Endothelial cell (in vitro differentiated cells): ENCODE measurements around the gene CCDC32. TPM values are rescaled to one million over a fixed set of nuclear protein-coding genes. Genes with fewer than 3 reads are reported as not detected.

Source experiments
- DNase-seq: peaks from one replicate; pipeline ENCODE4 v3.0.0; 2021; ENCODE audit warnings: low spot score
- H3K27ac Mint-ChIP-seq: one replicate; pipeline ENCODE4 v1.8.0; 2021; ENCODE audit warnings: mixed read lengths, inconsistent platforms; ENCODE audit not compliant: unreplicated experiment
- H3K27me3 Mint-ChIP-seq: one replicate; pipeline ENCODE4 v1.8.0; 2021; ENCODE audit warnings: mild to moderate bottlenecking, moderate library complexity, mixed read lengths, inconsistent platforms; ENCODE audit not compliant: unreplicated experiment
- H3K36me3 Mint-ChIP-seq: one replicate; pipeline ENCODE4 v1.8.0; 2021; ENCODE audit warnings: mild to moderate bottlenecking, low read depth, mixed read lengths, inconsistent platforms; ENCODE audit not compliant: unreplicated experiment
- H3K4me1 Mint-ChIP-seq: one replicate; pipeline ENCODE4 v1.8.0; 2021; ENCODE audit warnings: mild to moderate bottlenecking, mixed read lengths, inconsistent platforms; ENCODE audit not compliant: unreplicated experiment
- H3K4me3 Mint-ChIP-seq: one replicate; pipeline ENCODE4 v1.8.0; 2021; ENCODE audit warnings: mild to moderate bottlenecking, mixed read lengths, inconsistent platforms; ENCODE audit not compliant: unreplicated experiment
- H3K9me3 Mint-ChIP-seq: one replicate; pipeline ENCODE4 v1.8.0; 2021; ENCODE audit warnings: mixed read lengths, inconsistent platforms; ENCODE audit not compliant: unreplicated experiment
- total RNA-seq: library from RNA; stranded (reverse); fragmentation: NEBNext Ultra II Directional; extraction: Animal tissue kit (Norgen Biotek cat#: 25700); gene quantifications from one replicate; pipeline ENCODE4 v1.2.1, GENCODE V29; 2021; ENCODE audit not compliant: unreplicated experiment
- TF ChIP-seq, protein P1 (sequence below): fragments of 200-600 bp; sonication (generic); IDR thresholded peaks from one replicate; pipeline ENCODE4 v1.5.0; 2021; ENCODE audit warnings: antibody characterized with exemption; ENCODE audit not compliant: unreplicated experiment

Gene CCDC32
- total RNA-seq, 1 donor from 2014 or later = 40.4 TPM

DNA sequence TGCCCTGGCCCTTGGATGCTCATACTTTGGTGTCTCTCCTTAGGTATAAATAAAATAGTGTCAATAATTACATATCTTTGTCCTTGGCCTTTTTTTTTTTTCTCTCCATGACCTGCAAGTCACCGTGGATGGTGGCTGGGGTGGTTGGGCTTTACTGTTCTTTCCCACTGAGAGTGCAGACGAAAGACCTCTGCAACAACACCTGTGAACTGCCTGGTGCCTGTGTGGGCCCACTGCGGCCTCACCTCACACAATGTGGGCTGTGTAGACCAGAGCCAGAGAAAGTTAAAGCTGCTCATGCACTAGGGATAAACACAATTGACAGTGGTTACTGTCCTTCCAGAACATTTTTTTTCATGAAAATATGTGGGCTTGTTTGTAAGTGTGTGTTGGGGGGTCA, 39.0 kb downstream of the CCDC32 start:
- TF ChIP-seq, protein P1, sequence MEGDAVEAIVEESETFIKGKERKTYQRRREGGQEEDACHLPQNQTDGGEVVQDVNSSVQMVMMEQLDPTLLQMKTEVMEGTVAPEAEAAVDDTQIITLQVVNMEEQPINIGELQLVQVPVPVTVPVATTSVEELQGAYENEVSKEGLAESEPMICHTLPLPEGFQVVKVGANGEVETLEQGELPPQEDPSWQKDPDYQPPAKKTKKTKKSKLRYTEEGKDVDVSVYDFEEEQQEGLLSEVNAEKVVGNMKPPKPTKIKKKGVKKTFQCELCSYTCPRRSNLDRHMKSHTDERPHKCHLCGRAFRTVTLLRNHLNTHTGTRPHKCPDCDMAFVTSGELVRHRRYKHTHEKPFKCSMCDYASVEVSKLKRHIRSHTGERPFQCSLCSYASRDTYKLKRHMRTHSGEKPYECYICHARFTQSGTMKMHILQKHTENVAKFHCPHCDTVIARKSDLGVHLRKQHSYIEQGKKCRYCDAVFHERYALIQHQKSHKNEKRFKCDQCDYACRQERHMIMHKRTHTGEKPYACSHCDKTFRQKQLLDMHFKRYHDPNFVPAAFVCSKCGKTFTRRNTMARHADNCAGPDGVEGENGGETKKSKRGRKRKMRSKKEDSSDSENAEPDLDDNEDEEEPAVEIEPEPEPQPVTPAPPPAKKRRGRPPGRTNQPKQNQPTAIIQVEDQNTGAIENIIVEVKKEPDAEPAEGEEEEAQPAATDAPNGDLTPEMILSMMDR = no peak
- Mint-ChIP-seq H3K9me3 (no peaks in the 10 kb centered on the region), H3K27ac (no peak overlapping the region), H3K27me3 (peaks cover 5% of the 10 kb centered on the region), H3K4me3 (no peak overlapping the region), H3K36me3 (no peaks in the 10 kb centered on the region), H3K4me1 (no peaks in the 10 kb centered on the region)
- no peak for DNase-seq

- peaks cover 4% of the 10 kb centered on the region for H3K4me1 Mint-ChIP-seq
- DNase-seq = no peak
Measured at GRCh38 chr15:40523611-40524010, 41.2 kb downstream of the CCDC32 start.

DNA sequence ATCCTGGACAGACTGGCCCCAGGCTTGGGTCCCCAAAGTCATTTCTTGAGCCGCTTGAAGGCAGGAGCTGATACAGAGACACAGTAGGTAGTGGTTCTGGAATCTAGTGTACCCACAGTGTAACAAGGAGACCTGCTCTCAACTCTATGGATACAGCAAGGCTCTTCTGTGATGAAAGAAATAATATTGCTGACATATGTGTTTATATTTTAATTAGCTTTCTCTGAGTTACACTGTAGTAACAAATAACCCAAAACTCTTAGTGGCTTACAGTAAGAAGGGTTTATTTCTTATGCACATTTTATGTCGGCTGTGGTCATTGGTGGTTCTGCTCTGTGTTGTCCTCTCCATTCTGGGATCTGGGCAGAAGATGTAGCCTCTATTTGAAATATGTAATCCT, 48.5 kb downstream of the CCDC32 start:
- H3K4me3 Mint-ChIP-seq = no peak overlapping the region
- peaks cover 9% of the 10 kb centered on the region for H3K4me1 Mint-ChIP-seq
- no peak overlapping the region for H3K27ac Mint-ChIP-seq
- TF ChIP-seq, protein P1 = no peak
- DNase-seq = no peak
- H3K9me3 Mint-ChIP-seq = no peaks in the 10 kb centered on the region
- peaks cover 4% of the 10 kb centered on the region for H3K36me3 Mint-ChIP-seq
- H3K27me3 Mint-ChIP-seq = peaks cover 12% of the 10 kb centered on the region

More at GRCh38 chr15:40523611-40524010, 41.2 kb downstream of the CCDC32 start:
- no peak overlapping the region for H3K4me3 Mint-ChIP-seq
- H3K27me3 Mint-ChIP-seq = peaks cover 5% of the 10 kb centered on the region
- no peak overlapping the region for H3K27ac Mint-ChIP-seq
- no peaks in the 10 kb centered on the region for H3K36me3 Mint-ChIP-seq
- no peaks in the 10 kb centered on the region for H3K9me3 Mint-ChIP-seq
- TF ChIP-seq, protein P1 = no peak

DNA sequence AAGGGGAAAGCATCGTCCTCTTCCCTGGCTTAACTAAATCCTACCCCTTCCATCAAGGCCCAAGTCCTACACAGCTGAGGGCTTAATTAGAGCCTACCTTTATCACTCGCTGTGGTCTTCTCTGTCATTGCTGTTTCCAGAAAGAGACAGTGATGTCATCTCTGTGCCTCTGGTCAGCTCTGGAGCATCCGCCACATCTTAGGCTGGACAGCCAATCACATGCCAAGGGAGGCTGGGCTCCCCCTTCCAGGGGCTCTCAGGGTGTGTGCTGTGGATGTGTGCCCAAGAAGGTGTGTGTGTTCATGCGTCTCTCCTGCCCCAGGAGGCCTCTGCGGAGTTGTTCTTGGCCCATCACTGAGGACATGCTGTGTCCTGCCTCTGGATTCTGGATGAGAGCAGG, 51.2 kb downstream of the CCDC32 start:
- Mint-ChIP-seq H3K4me1 (peaks cover 8% of the 10 kb centered on the region), H3K36me3 (peaks cover 4% of the 10 kb centered on the region), H3K4me3 (no peak overlapping the region), H3K27me3 (peaks cover 13% of the 10 kb centered on the region), H3K27ac (no peak overlapping the region), H3K9me3 (no peaks in the 10 kb centered on the region)
- DNase-seq = no peak
- TF ChIP-seq, protein P1 = no peak

DNA sequence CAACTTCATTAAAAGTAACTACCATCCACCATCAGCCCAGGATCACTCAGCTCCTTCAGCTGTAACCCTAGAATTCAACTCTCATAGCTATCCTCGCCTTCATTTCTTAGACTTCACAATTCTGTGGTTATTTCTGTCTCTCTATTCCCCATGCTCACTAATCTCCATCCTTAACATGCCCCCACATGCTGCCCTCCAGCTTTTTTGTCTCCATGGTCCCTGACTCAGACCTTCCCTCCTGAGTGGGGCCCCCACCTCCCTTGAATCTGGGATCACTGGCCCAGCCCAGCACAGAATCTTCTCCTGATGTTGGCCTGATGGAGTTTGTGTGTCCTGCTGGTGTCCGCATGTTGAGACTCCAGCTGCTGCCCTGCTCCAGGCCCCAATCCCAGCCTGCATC, 52.4 kb downstream of the CCDC32 start:
- Mint-ChIP-seq H3K27me3 (peaks cover 16% of the 10 kb centered on the region), H3K36me3 (peaks cover 4% of the 10 kb centered on the region), H3K4me1 (peaks cover 8% of the 10 kb centered on the region), H3K9me3 (no peaks in the 10 kb centered on the region), H3K4me3 (peak overlapping the region; percentile 73), H3K27ac (no peak overlapping the region)
- TF ChIP-seq, protein P1 = no peak
- no peak for DNase-seq
